ENCODE measurements around the gene ERFL.

ERFL gene

GRCh38 chr19:41920882-41921576 lies 7.2 kb downstream of the ERFL start:
- no peak overlapping the region for H3K4me3 ChIP-seq (ENCODE audit: severe bottlenecking)
- no peaks in the 10 kb centered on the region for H3K36me3 ChIP-seq (ENCODE audit: low read depth)
- no peak for TF ChIP-seq CTCF (IDR thresholded peaks at IDR 0.05; ENCODE audit: poor library complexity, severe bottlenecking)
- DNase-seq (ENCODE audit: low spot score) (no peak), ATAC-seq (ENCODE audit: low read depth) (no peak)
- no peaks in the 10 kb centered on the region for H3K4me1 ChIP-seq (ENCODE audit: insufficient read depth, poor library complexity, severe bottlenecking)
- peaks cover 61% of the 10 kb centered on the region for H3K27me3 ChIP-seq (ENCODE audit: insufficient read depth, poor library complexity, severe bottlenecking)
- H3K27ac ChIP-seq (ENCODE audit: poor library complexity, severe bottlenecking) = no peak overlapping the region
- H3K9me3 ChIP-seq (ENCODE audit: severe bottlenecking) = no peaks in the 10 kb centered on the region

- ATAC-seq (ENCODE audit: low read depth) (no peak), DNase-seq (ENCODE audit: low spot score) (no peak)
- Histone ChIP-seq H3K36me3 (ENCODE audit: low read depth) (no peaks in the 10 kb centered on the region), H3K27ac (ENCODE audit: poor library complexity, severe bottlenecking) (no peak overlapping the region), H3K27me3 (ENCODE audit: insufficient read depth, poor library complexity, severe bottlenecking) (peaks cover 61% of the 10 kb centered on the region), H3K4me3 (ENCODE audit: severe bottlenecking) (no peak overlapping the region), H3K4me1 (ENCODE audit: insufficient read depth, poor library complexity, severe bottlenecking) (no peaks in the 10 kb centered on the region), H3K9me3 (ENCODE audit: severe bottlenecking) (no peaks in the 10 kb centered on the region)
- no peak for TF ChIP-seq CTCF (IDR thresholded peaks at IDR 0.05; ENCODE audit: poor library complexity, severe bottlenecking)
These were observed 8.1 kb downstream of the ERFL start for GRCh38 chr19:41919948-41920712.

GRCh38 chr19:41918653-41919244 lies 9.5 kb downstream of the ERFL start:
- DNase-seq (ENCODE audit: low spot score) (no peak), ATAC-seq (ENCODE audit: low read depth) (no peak)
- Histone ChIP-seq H3K27me3 (ENCODE audit: insufficient read depth, poor library complexity, severe bottlenecking) (peaks cover 58% of the 10 kb centered on the region), H3K4me3 (ENCODE audit: severe bottlenecking) (no peak overlapping the region), H3K4me1 (ENCODE audit: insufficient read depth, poor library complexity, severe bottlenecking) (no peaks in the 10 kb centered on the region), H3K36me3 (ENCODE audit: low read depth) (no peaks in the 10 kb centered on the region), H3K9me3 (ENCODE audit: severe bottlenecking) (no peaks in the 10 kb centered on the region), H3K27ac (ENCODE audit: poor library complexity, severe bottlenecking) (no peak overlapping the region)
- no peak for TF ChIP-seq CTCF (IDR thresholded peaks at IDR 0.05; ENCODE audit: poor library complexity, severe bottlenecking)

- H3K4me3 ChIP-seq (ENCODE audit: severe bottlenecking) = no peak overlapping the region
- H3K27me3 ChIP-seq (ENCODE audit: insufficient read depth, poor library complexity, severe bottlenecking) = peaks cover 62% of the 10 kb centered on the region
- TF ChIP-seq CTCF (IDR thresholded peaks at IDR 0.05; ENCODE audit: poor library complexity, severe bottlenecking) = no peak
- ATAC-seq (ENCODE audit: low read depth) = no peak
- H3K9me3 ChIP-seq (ENCODE audit: severe bottlenecking) = no peaks in the 10 kb centered on the region
- H3K27ac ChIP-seq (ENCODE audit: poor library complexity, severe bottlenecking) = no peak overlapping the region
- H3K4me1 ChIP-seq (ENCODE audit: insufficient read depth, poor library complexity, severe bottlenecking) = no peaks in the 10 kb centered on the region
- no peak for DNase-seq (ENCODE audit: low spot score)
- no peaks in the 10 kb centered on the region for H3K36me3 ChIP-seq (ENCODE audit: low read depth)
These were observed 10.2 kb downstream of the ERFL start for GRCh38 chr19:41918095-41918494.

All from RWPE2 (cell line).